Right cardiac atrium (tissue), 5 donors: ENCODE measurements around the gene OR7D4. TPM values are rescaled to one million over a fixed set of nuclear protein-coding genes. Genes with fewer than 3 reads are reported as not detected.
A peak's percentile ranks its signal among the peaks of the same experiment; 100 is the strongest.
"Not testable (repeated sequence)": the region's sequence is repeated elsewhere in the genome, so short reads cannot be mapped to it uniquely, and the experiment has no call there.

ENCODE experiments used
- ATAC-seq, 2 donors: fragments of 200-7000 bp; cut with Tn5 transposase; one replicate each; pipeline versions ENCODE4 v1.8.0 to v1.9.1; 2020; ENCODE audit warnings: moderate library complexity in 2 of 2, mild to moderate bottlenecking in 1 of 2
- DNase-seq, 3 donors: peaks; one replicate each; pipeline ENCODE4 v3.0.0-alpha.2; 2020
- H3K27ac ChIP-seq: one replicate; pipeline ENCODE4 v1.5.1; 2013; ENCODE audit warnings: mild to moderate bottlenecking, low read length, control low read depth, moderate library complexity
- H3K27me3 ChIP-seq: one replicate; pipeline ENCODE4 v1.6.1; 2013; ENCODE audit not compliant: control insufficient read depth, insufficient read depth
- H3K4me1 ChIP-seq: one replicate; pipeline ENCODE4 v1.6.1; 2013; ENCODE audit warnings: low read length; ENCODE audit not compliant: control insufficient read depth, insufficient read depth
- H3K4me3 ChIP-seq: one replicate; pipeline ENCODE4 v1.5.1; 2013; ENCODE audit warnings: low read length, control low read depth
- H3K9me3 ChIP-seq: one replicate; pipeline ENCODE4 v1.6.1; 2013; ENCODE audit warnings: low read length; ENCODE audit not compliant: control insufficient read depth
- WGBS: extraction: QIAGEN DNeasy Blood & Tissue Kit; methylation state at CpG from one replicate; pipeline ENCODE4 v1.1.7; 2013; 5-methylcytosine and 5-hydroxymethylcytosine counted together
- intact Hi-C, 4 donors: fragments of 100-400 bp; cut with DNase I; formaldehyde crosslinking; loops; one replicate each; pipeline versions ENCODE4 v1.11.0 to v1.14.0; 2022 to 2023
- long read RNA-seq, 4 donors: library from polyadenylated mRNA; unstranded; transcript quantifications; one replicate each; pipeline ENCODE4 v2.0.0, GENCODE V29; 2020 to 2021
- polyA plus RNA-seq: library from polyadenylated mRNA; stranded (reverse); fragments of 200-250 nt; gene quantifications from one replicate; pipeline ENCODE4 v1.2.3, GENCODE V29; 2013
- total RNA-seq, 4 donors: library from RNA; stranded (reverse); fragmentation: NEBNext Ultra II Directional; extraction: Animal tissue kit (Norgen Biotek cat#: 25700); gene quantifications; one replicate each; pipeline ENCODE4 v1.2.1, GENCODE V29; 2021
- donor health status: healthy with polysubstance abuse.
- donor health status: DM: no; HTN: yes; CAD: no.
- donor health status: DM: no; HTN: no; CAD: no.
- donor health status: DM: no; HTN: yes; CAD: no; lungs with severe emphysema.
- donor health status: DM: yes; HTN: yes; CAD: no.

Gene OR7D4
- not detected for total RNA-seq
- not detected for polyA plus RNA-seq
- long read RNA-seq, donor 1: 0 reads
- long read RNA-seq, donor 2: 0 reads
- long read RNA-seq, donor 3: 0 reads
- long read RNA-seq, donor 4: 0 reads

GRCh38 chr19:9219489-9219888, at the start of gene OR7D4:
Gene OR7D4, minus strand, starts transcription at chr19:9219589. Its CDS starts 4,752 bp downstream, at chr19:9214837.
- H3K4me1 ChIP-seq: no peaks in the 10 kb centered on the region
- no peak within 1 kb of the TSS for H3K27ac ChIP-seq
- H3K27me3 ChIP-seq: no peaks in the 10 kb centered on the region
- H3K4me3 ChIP-seq: no peak within 1 kb of the TSS
- 61% methylated on average over 3 of the region's 3 CpGs for WGBS
- no peaks in the 10 kb centered on the region for H3K9me3 ChIP-seq
- no peak for ATAC-seq
- DNase-seq: no peak
- intact Hi-C loops: no loop called here

GRCh38 chr19:9251236-9251635, 31.8 kb upstream of the OR7D4 start:
- DNase-seq (no peak), ATAC-seq (no peak)
- Histone ChIP-seq H3K9me3 (peaks cover 1% of the 10 kb centered on the region), H3K27me3 (no peaks in the 10 kb centered on the region), H3K4me3 (no peak overlapping the region), H3K27ac (no peak overlapping the region), H3K4me1 (no peaks in the 10 kb centered on the region)
- 77% methylated on average over 5 of the region's 5 CpGs for WGBS
- intact Hi-C loops: no loop called here

GRCh38 chr19:9250630-9251029, 31.2 kb upstream of the OR7D4 start, which contains the start of gene OR7E24:
Gene OR7E24, plus strand, starts transcription at chr19:9250930. Its CDS starts 114 bp downstream, at chr19:9251044.
- no peaks in the 10 kb centered on the region for H3K4me1 ChIP-seq
- intact Hi-C loops: no loop called here
- H3K27ac ChIP-seq: no peak within 1 kb of the TSS
- H3K27me3 ChIP-seq: no peaks in the 10 kb centered on the region
- H3K4me3 ChIP-seq: no peak within 1 kb of the TSS
- DNase-seq (no peak), ATAC-seq (no peak)
- WGBS: 77% methylated on average over 1 of the region's 1 CpG
- peaks cover 1% of the 10 kb centered on the region for H3K9me3 ChIP-seq

GRCh38 chr19:9205501-9206113, 13.8 kb downstream of the OR7D4 start:
- Histone ChIP-seq H3K4me3 (peak overlapping the region; percentile 14), H3K4me1 (no peaks in the 10 kb centered on the region), H3K27ac (no peak overlapping the region), H3K9me3 (no peaks in the 10 kb centered on the region), H3K27me3 (no peaks in the 10 kb centered on the region)
- peak; percentile 72 to 75 for ATAC-seq
- DNase-seq: peak; percentile 70 to 88 (median 84)
- 30% methylated on average over 13 of the region's 13 CpGs for WGBS
- intact Hi-C loops: loop anchor here in 2 of 4 donors (5.0 to 10.0 kb wide), 3 partner anchors 227 to 592 kb away; no protein-coding TSS in a partner anchor

- H3K27me3 ChIP-seq, H3K4me3 ChIP-seq, H3K27ac ChIP-seq, ATAC-seq, H3K9me3 ChIP-seq, intact Hi-C loops, H3K4me1 ChIP-seq, DNase-seq: not testable (repeated sequence)
- WGBS: 67% methylated on average over 2 of the region's 2 CpGs
These were observed 21.3 kb downstream of the OR7D4 start for GRCh38 chr19:9198044-9198443.

- Histone ChIP-seq H3K9me3 (no peaks in the 10 kb centered on the region), H3K4me1 (no peaks in the 10 kb centered on the region), H3K27me3 (no peaks in the 10 kb centered on the region), H3K4me3 (no peak overlapping the region), H3K27ac (no peak overlapping the region)
- intact Hi-C loops: no loop called here
- WGBS: 76% methylated on average over 7 of the region's 7 CpGs
- no peak for ATAC-seq
- no peak for DNase-seq
These were observed 29.9 kb downstream of the OR7D4 start for GRCh38 chr19:9189535-9189934.

- DNase-seq: no peak
- 84% methylated on average over 6 of the region's 6 CpGs for WGBS
- Histone ChIP-seq H3K27ac (no peak overlapping the region), H3K9me3 (no peaks in the 10 kb centered on the region), H3K4me3 (no peak overlapping the region), H3K27me3 (no peaks in the 10 kb centered on the region), H3K4me1 (no peaks in the 10 kb centered on the region)
- ATAC-seq: no peak
- intact Hi-C loops: no loop called here
These were observed 32.2 kb downstream of the OR7D4 start for GRCh38 chr19:9187191-9187590.

- H3K9me3 ChIP-seq: no peaks in the 10 kb centered on the region
- H3K27me3 ChIP-seq: no peaks in the 10 kb centered on the region
- WGBS: 92% methylated on average over 17 of the region's 17 CpGs
- no peak overlapping the region for H3K27ac ChIP-seq
- ATAC-seq (no peak), DNase-seq (no peak)
- H3K4me1 ChIP-seq: no peaks in the 10 kb centered on the region
- no peak overlapping the region for H3K4me3 ChIP-seq
- intact Hi-C loops: no loop called here
These were observed 36.4 kb downstream of the OR7D4 start for GRCh38 chr19:9183000-9183399.

- 65% methylated on average over 4 of the region's 4 CpGs for WGBS
- Histone ChIP-seq H3K4me1 (no peaks in the 10 kb centered on the region), H3K27me3 (no peaks in the 10 kb centered on the region), H3K27ac (no peak within 1 kb of the TSS), H3K9me3 (no peaks in the 10 kb centered on the region), H3K4me3 (no peak within 1 kb of the TSS)
- DNase-seq (no peak), ATAC-seq (no peak)
- intact Hi-C loops: no loop called here
These were observed 40.5 kb downstream of the OR7D4 start, which contains the start of gene OR7D2 for GRCh38 chr19:9178901-9179300. Gene OR7D2, plus strand, starts transcription at chr19:9178979. Its CDS starts 6,803 bp downstream, at chr19:9185782.

- no peaks in the 10 kb centered on the region for H3K9me3 ChIP-seq
These were observed 44.1 kb downstream of the OR7D4 start for GRCh38 chr19:9175326-9175725.

GRCh38 chr19:9171393-9171991, 47.9 kb downstream of the OR7D4 start:
- Histone ChIP-seq H3K9me3 (no peaks in the 10 kb centered on the region), H3K27me3 (no peaks in the 10 kb centered on the region), H3K4me1 (peaks cover 2% of the 10 kb centered on the region), H3K4me3 (no peak overlapping the region), H3K27ac (no peak overlapping the region)
- intact Hi-C loops: no loop called here
- DNase-seq (no peak), ATAC-seq (peak in 1 of 2 donors; percentile 29)
- 74% methylated on average over 6 of the region's 6 CpGs for WGBS

More at GRCh38 chr19:9175326-9175725, 44.1 kb downstream of the OR7D4 start:
- no peak for DNase-seq
- Histone ChIP-seq H3K27ac (no peak overlapping the region), H3K4me3 (no peak overlapping the region), H3K4me1 (peaks cover 2% of the 10 kb centered on the region), H3K27me3 (no peaks in the 10 kb centered on the region)
- intact Hi-C loops: no loop called here
- ATAC-seq: no peak
- 93% methylated on average over 5 of the region's 5 CpGs for WGBS
